HUES64 (cell line): ENCODE results near the gene ARHGAP42.
"Not testable (repeated sequence)": the region's sequence is repeated elsewhere in the genome, so short reads cannot be mapped to it uniquely, and the experiment has no call there.

Source experiments
- H3K27ac ChIP-seq: 2 replicates; pipeline ENCODE4 v1.7.0; 2013; ENCODE audit warnings: low read depth, low read length, inconsistent platforms
- H3K27me3 ChIP-seq: 2 replicates; pipeline ENCODE4 v1.6.1; 2013; ENCODE audit warnings: mild to moderate bottlenecking, low read length; ENCODE audit not compliant: insufficient read depth
- H3K36me3 ChIP-seq: 2 replicates; pipeline ENCODE4 v1.6.1; 2013; ENCODE audit warnings: mild to moderate bottlenecking, low read length; ENCODE audit not compliant: insufficient read depth
- H3K4me1 ChIP-seq: 2 replicates; pipeline ENCODE4 v1.6.1; 2013; ENCODE audit warnings: mild to moderate bottlenecking, low read length, moderate library complexity; ENCODE audit not compliant: insufficient read depth
- H3K4me3 ChIP-seq: 2 replicates; pipeline ENCODE4 v1.5.1; 2013; ENCODE audit warnings: mild to moderate bottlenecking, low read length, moderate library complexity
- H3K9ac ChIP-seq: 2 replicates; pipeline ENCODE4 v1.6.1; 2013; ENCODE audit warnings: mild to moderate bottlenecking, low read depth, low read length
- H3K9me3 ChIP-seq: 2 replicates; pipeline ENCODE4 v1.6.1; 2013; ENCODE audit warnings: low read depth, low read length; ENCODE audit not compliant: insufficient read depth
- WGBS: fragments of 150-250, 120-280 bp; methylation state at CpG from one replicate; pipeline ENCODE4 v1.1.7; 2013; ENCODE audit warnings: missing lambda C conversion rate; 5-methylcytosine and 5-hydroxymethylcytosine counted together

Gene ARHGAP42

DNA sequence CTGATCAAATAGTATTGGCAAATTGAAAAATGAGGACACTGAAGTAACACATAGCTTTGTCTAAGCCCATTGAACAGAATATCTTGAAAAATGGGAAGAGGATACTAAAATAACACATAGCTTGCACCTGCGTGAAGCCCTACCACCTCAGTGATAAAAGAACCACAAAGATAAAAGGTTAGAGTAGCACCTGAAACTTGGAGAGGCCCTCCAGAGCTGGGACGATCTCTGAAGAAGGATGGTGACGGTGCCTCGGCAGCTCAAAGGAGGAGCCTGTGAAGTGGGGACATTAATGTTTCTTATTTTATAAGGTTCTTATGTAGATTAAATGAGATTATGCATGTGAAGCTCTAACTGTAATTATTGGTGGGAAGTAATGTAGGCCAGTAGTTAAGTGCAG, 23.1 kb upstream of the ARHGAP42 start:
- no peak overlapping the region for H3K4me3 ChIP-seq
- H3K36me3 ChIP-seq: no peaks in the 10 kb centered on the region
- H3K4me1 ChIP-seq: peaks cover 17% of the 10 kb centered on the region; the same call in 1 of the 2 replicates
- 75% methylated on average over 4 of the region's 4 CpGs for WGBS
- H3K27me3 ChIP-seq: no peaks in the 10 kb centered on the region
- no peaks in the 10 kb centered on the region for H3K9me3 ChIP-seq
- no peak overlapping the region for H3K9ac ChIP-seq
- peak overlapping the region; percentile 20; the same call in 1 of the 2 replicates for H3K27ac ChIP-seq

DNA sequence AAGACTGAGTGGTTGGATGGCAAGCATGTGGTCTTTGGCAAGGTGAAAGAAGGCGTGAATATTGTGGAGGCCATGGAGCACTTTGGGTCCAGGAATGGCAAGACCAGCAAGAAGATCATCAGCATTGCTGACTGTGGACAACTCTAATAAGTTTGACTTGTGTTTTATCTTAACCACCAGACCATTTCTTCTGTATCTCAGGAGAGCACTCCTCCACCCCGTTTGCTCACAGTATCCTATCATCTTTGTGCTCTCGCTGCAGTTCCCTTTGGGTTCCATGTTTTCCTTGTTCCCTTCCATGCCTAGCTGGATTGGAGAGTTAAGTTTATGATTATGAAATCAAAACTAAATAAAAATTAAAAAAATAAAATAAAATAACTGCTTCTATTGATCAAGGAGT, 20.3 kb upstream of the ARHGAP42 start:
- H3K4me3 ChIP-seq, H3K27ac ChIP-seq, H3K36me3 ChIP-seq, H3K9ac ChIP-seq, H3K27me3 ChIP-seq, H3K9me3 ChIP-seq: not testable (repeated sequence)
- H3K4me1 ChIP-seq: peaks cover 17% of the 10 kb centered on the region; the same call in 1 of the 2 replicates
- WGBS: 92% methylated on average over 2 of the region's 3 CpGs

GRCh38 chr11:100667449-100667848, 19.6 kb upstream of the ARHGAP42 start:
- no peak overlapping the region for H3K4me3 ChIP-seq
- H3K4me1 ChIP-seq: peaks cover 17% of the 10 kb centered on the region; the same call in 1 of the 2 replicates
- no peak overlapping the region for H3K9ac ChIP-seq
- H3K27me3 ChIP-seq: no peaks in the 10 kb centered on the region
- 92% methylated on average over 6 of the region's 6 CpGs for WGBS
- no peak overlapping the region for H3K27ac ChIP-seq
- no peaks in the 10 kb centered on the region for H3K36me3 ChIP-seq
- H3K9me3 ChIP-seq: no peaks in the 10 kb centered on the region

GRCh38 chr11:100670140-100670539, 16.9 kb upstream of the ARHGAP42 start:
- Histone ChIP-seq H3K4me1 (no peaks in the 10 kb centered on the region; the same call in 1 of the 2 replicates), H3K27ac (no peak overlapping the region; the same call in 1 of the 2 replicates), H3K27me3 (no peaks in the 10 kb centered on the region), H3K9ac (no peak overlapping the region), H3K4me3 (no peak overlapping the region), H3K9me3 (no peaks in the 10 kb centered on the region), H3K36me3 (no peaks in the 10 kb centered on the region)
- 88% methylated on average over 2 of the region's 2 CpGs for WGBS

DNA sequence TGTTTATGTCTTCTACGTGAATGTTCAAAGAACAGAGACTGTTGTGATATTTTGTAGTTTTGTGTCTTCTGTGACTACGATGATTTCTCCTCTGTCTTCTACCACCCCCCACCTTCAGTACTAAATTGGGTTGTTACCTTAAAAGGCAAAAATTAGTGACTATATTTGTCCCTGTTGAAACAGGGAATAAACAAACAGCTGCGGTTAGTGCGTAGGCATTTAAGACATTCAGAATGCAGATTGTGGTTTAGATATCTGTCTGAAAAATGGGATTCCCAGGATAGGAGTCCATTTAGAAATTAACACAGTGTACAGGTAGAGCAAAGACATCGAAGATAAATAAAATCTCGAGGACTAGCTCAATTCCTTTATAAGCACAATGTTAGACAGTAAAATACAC, 15.6 kb upstream of the ARHGAP42 start:
- no peak overlapping the region for H3K27ac ChIP-seq
- 97% methylated on average over 3 of the region's 6 CpGs for WGBS
- no peak overlapping the region for H3K4me3 ChIP-seq
- no peaks in the 10 kb centered on the region for H3K9me3 ChIP-seq
- H3K9ac ChIP-seq: no peak overlapping the region
- H3K4me1 ChIP-seq: peaks cover under 1% of the 10 kb centered on the region
- no peaks in the 10 kb centered on the region for H3K36me3 ChIP-seq
- no peaks in the 10 kb centered on the region for H3K27me3 ChIP-seq

GRCh38 chr11:100672498-100673033, 14.5 kb upstream of the ARHGAP42 start:
- WGBS: 98% methylated on average over 3 of the region's 3 CpGs
- Histone ChIP-seq H3K9ac (no peak overlapping the region), H3K36me3 (no peaks in the 10 kb centered on the region), H3K4me1 (peaks cover 7% of the 10 kb centered on the region), H3K4me3 (no peak overlapping the region), H3K27ac (no peak overlapping the region), H3K27me3 (no peaks in the 10 kb centered on the region), H3K9me3 (no peaks in the 10 kb centered on the region)

GRCh38 chr11:100673063-100673462, 14.0 kb upstream of the ARHGAP42 start:
- Histone ChIP-seq H3K27me3 (no peaks in the 10 kb centered on the region), H3K9me3 (no peaks in the 10 kb centered on the region), H3K36me3 (no peaks in the 10 kb centered on the region), H3K4me3 (no peak overlapping the region), H3K9ac (no peak overlapping the region), H3K27ac (no peak overlapping the region), H3K4me1 (peaks cover 12% of the 10 kb centered on the region)
- 100% methylated on average over 1 of the region's 1 CpG for WGBS

GRCh38 chr11:100674212-100674611, 12.9 kb upstream of the ARHGAP42 start:
- Histone ChIP-seq H3K4me1 (peaks cover 14% of the 10 kb centered on the region), H3K4me3 (no peak overlapping the region), H3K36me3 (no peaks in the 10 kb centered on the region), H3K9me3 (no peaks in the 10 kb centered on the region), H3K27ac (no peak overlapping the region), H3K9ac (no peak overlapping the region), H3K27me3 (no peaks in the 10 kb centered on the region)
- 100% methylated on average over 5 of the region's 7 CpGs for WGBS

GRCh38 chr11:100675115-100675650, 11.9 kb upstream of the ARHGAP42 start:
- H3K27me3 ChIP-seq: no peaks in the 10 kb centered on the region
- no peaks in the 10 kb centered on the region for H3K36me3 ChIP-seq
- no peak overlapping the region for H3K27ac ChIP-seq
- WGBS: 92% methylated on average over 4 of the region's 4 CpGs
- H3K9me3 ChIP-seq: no peaks in the 10 kb centered on the region
- H3K4me3 ChIP-seq: no peak overlapping the region
- no peak overlapping the region for H3K9ac ChIP-seq
- peaks cover 14% of the 10 kb centered on the region for H3K4me1 ChIP-seq

GRCh38 chr11:100676901-100677300, 10.2 kb upstream of the ARHGAP42 start:
- H3K27ac ChIP-seq: peak overlapping the region; percentile 88
- H3K4me1 ChIP-seq: peaks cover 14% of the 10 kb centered on the region
- WGBS: 14% methylated on average over 4 of the region's 4 CpGs
- no peaks in the 10 kb centered on the region for H3K36me3 ChIP-seq
- H3K9ac ChIP-seq: no peak overlapping the region; the same call in 1 of the 2 replicates
- H3K4me3 ChIP-seq: no peak overlapping the region
- no peaks in the 10 kb centered on the region for H3K27me3 ChIP-seq
- H3K9me3 ChIP-seq: no peaks in the 10 kb centered on the region

DNA sequence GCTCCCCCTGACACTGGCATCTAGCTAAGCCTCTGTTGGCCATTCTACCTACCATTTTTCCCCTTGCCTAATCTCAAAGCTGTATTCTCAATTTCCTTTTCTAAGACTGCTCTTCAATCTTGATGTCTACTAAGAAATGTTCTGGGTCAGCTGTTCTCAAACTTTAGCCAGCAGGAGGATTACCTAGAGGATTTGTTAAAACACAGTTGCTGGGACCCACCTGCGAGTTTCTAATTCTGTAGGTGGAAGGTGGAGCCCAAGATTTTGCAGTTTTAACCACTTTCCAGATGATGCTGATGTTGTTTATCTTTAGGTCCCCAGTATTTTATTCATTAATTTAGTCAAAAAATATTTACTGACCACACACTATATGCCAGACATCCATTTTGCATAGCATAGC, 9.3 kb upstream of the ARHGAP42 start:
- Histone ChIP-seq H3K4me1 (peaks cover 14% of the 10 kb centered on the region), H3K9ac (no peak overlapping the region), H3K4me3 (no peak overlapping the region), H3K27me3 (no peaks in the 10 kb centered on the region), H3K9me3 (no peaks in the 10 kb centered on the region), H3K27ac (peak overlapping the region; percentile 46; the same call in 1 of the 2 replicates), H3K36me3 (no peaks in the 10 kb centered on the region)
- WGBS: 89% methylated on average over 1 of the region's 1 CpG

DNA sequence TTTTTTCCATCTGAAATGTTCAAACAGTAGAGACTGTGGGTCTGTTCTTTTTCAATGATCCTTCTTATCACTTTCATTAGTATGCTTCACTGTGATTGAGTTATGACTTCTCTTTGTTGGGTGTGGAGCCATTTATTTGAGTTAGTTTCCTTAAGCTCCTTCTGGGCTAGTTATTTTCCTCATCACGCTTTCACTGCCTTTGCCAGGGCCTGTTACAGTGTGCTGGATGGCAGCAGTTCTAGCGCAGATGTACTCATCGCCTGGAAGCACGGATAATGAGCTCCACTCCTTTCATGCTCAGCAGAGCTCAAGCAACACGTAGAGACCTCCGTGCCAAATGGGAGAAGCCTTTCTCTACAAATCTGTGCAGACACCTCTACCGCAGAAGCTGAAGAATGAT, 7.0 kb upstream of the ARHGAP42 start:
- no peaks in the 10 kb centered on the region for H3K36me3 ChIP-seq
- WGBS: 90% methylated on average over 7 of the region's 7 CpGs
- H3K27ac ChIP-seq: no peak overlapping the region
- no peak overlapping the region for H3K9ac ChIP-seq
- H3K4me1 ChIP-seq: peaks cover 14% of the 10 kb centered on the region
- no peak overlapping the region for H3K4me3 ChIP-seq
- H3K9me3 ChIP-seq: no peaks in the 10 kb centered on the region
- no peaks in the 10 kb centered on the region for H3K27me3 ChIP-seq
